GM13976 (cell line): ENCODE measurements around the gene TAB3.

ENCODE experiments used
- DNase-seq: peaks from one replicate; pipeline ENCODE4 v3.0.0; 2012; ENCODE audit warnings: low spot score
- in situ Hi-C: fragments of 300-500 bp; cut with MboI; formaldehyde crosslinking; loops from one replicate; pipeline ENCODE4 v1.12.0; 2022; ENCODE audit warnings: low sequenced_read_pairs, mixed read lengths, inconsistent platforms; ENCODE audit not compliant: unreplicated experiment
- TF ChIP-seq, protein P1 (sequence below): IDR thresholded peaks from 2 replicates; pipeline ENCODE4 v1.5.1; 2012; ENCODE audit warnings: borderline replicate concordance, mild to moderate bottlenecking; ENCODE audit not compliant: insufficient read depth; ENCODE audit errors: extremely low read depth, missing control alignments, control extremely low read depth

Gene TAB3

DNA sequence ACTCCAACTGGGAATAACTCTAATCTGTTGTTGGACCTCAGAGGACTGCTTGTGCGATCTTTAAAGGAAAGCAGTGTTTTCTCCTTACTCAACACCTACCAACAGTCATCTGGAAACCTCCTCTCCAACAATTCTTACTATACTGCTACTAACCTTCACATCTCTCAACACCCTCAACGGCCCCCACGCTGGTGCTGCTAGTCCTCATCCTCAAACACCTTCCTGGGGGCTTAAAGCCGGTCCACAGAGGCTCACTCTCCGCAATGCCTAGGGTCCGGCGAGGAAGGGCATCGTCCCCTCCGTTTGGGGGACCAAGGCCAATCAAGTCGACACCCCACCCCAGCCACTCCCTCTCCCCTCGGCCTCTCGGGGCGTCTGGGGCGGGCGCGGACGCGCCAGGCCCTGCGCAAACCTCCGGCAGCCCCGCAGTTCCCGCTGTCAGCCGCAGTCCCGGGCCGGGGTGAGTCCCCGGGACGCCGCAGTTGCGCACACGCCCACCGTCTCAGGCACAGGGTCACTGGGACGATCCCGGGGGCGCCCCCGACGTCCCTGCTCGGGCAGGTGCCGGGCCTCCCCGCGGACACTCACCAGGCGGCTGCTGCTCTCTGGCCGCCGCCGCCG lies 418 bp downstream of the TAB3 start:
- DNase-seq = peak; percentile 53
- TF ChIP-seq, protein P1, sequence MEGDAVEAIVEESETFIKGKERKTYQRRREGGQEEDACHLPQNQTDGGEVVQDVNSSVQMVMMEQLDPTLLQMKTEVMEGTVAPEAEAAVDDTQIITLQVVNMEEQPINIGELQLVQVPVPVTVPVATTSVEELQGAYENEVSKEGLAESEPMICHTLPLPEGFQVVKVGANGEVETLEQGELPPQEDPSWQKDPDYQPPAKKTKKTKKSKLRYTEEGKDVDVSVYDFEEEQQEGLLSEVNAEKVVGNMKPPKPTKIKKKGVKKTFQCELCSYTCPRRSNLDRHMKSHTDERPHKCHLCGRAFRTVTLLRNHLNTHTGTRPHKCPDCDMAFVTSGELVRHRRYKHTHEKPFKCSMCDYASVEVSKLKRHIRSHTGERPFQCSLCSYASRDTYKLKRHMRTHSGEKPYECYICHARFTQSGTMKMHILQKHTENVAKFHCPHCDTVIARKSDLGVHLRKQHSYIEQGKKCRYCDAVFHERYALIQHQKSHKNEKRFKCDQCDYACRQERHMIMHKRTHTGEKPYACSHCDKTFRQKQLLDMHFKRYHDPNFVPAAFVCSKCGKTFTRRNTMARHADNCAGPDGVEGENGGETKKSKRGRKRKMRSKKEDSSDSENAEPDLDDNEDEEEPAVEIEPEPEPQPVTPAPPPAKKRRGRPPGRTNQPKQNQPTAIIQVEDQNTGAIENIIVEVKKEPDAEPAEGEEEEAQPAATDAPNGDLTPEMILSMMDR = no peak
- in situ Hi-C loops = no loop called here

DNA sequence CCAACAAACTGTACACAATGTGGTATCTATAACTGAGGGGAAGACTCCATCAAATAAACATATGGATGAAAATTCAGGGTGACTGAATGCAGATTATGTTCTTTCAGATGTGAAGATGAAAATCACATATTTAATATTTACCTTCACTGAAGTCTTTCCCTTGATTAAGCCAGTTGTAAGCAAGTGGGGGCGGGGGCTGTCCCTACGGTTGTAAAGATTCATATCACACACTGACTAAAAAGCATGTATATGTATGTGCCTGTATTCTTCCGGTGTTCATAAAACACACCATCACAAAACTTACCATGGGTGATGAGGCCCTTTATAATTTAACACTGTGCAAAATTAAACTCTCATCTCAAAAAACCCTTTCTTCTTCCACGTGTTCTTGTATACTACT lies 1.3 kb downstream of the TAB3 start:
- TF ChIP-seq, protein P1 = no peak
- in situ Hi-C loops = no loop called here
- peak; percentile 7 for DNase-seq

DNA sequence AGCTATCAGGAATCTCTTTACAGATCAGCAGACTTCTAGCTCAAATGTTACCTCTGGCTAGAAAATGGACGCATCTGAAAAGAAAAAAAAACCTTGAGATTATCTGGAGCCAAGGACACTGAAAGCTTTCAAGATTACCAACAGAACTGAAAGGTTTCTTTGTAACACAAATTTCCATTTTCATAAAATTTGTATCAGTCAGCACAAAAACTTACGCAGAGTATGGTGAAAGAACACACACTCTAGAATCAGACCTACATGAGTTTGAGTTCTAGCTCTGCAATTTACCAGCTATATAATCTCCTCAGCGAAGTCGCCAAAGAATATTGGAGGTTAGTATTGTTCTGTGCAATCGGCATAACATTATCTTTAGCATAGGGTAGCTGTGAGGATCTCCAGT lies 1.8 kb downstream of the TAB3 start:
- in situ Hi-C loops = no loop called here
- no peak for DNase-seq
- TF ChIP-seq, protein P1 = no peak

DNA sequence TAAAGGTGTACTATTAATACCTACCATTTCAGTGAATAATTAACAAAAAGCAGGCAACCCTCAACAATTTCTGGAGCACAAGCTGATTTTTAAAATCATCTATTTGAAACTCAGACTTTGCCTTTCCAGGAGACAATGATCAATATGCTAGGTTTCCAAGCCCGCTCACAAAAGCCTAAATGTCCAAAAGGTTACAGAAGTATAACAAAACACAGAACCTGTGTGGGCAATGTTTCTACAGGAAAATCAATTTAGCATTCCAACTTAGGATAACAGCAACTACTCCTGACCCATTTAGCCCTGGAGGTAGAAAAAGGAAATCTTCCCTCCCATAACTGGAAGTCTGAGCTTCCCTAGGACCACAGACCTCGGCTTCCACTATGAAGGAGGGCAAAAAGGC lies 3.9 kb downstream of the TAB3 start:
- in situ Hi-C loops = no loop called here
- TF ChIP-seq, protein P1 = no peak
- DNase-seq = no peak

DNA sequence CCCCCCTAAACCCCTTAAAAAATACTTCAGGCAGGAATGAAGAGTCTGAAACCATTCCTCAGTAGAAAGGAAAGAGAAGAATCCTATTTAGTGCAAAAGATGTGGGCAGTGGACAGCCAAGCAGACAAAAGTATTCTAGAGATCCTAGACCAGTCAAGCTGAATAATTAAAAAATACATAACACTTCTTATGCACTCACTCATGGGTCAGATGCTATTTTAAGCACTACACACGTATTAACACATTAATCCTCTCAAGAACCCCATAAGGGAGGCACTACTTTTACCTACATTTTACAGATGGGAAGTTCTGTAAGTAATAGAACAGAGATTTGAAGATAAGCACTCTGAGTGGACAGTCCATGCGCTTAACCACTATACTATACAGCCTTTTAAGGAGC lies 5.9 kb downstream of the TAB3 start:
- DNase-seq = no peak
- in situ Hi-C loops = no loop called here
- TF ChIP-seq, protein P1 = no peak

DNA sequence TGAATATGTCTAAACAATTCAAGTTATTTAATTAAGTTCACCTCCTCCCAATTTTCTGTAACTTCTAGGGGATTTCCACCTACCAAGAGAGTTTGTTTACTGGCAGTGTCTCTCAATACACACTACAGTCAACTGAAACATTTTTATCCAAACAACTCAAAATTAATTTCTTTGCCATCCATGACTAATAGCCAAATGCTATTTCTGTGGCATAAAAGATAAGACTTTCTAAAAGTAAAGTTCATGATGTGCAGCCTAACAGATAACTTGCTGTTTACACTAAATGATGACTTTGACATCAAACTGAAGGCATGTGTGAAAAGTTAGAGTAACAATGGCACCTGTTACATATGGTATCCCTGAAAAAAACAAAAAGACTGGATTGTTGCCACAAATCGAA lies 7.3 kb downstream of the TAB3 start:
- no peak for DNase-seq
- TF ChIP-seq, protein P1 = no peak

More for the DNA sequence above, 7.3 kb downstream of the TAB3 start:
- in situ Hi-C loops = no loop called here
